Naive thymus-derived CD4-positive, alpha-beta T cell (primary cell): Measurements from ENCODE around the gene ST8SIA1. TPM values are rescaled to one million over a fixed set of nuclear protein-coding genes. Genes with fewer than 3 reads are reported as not detected.

Experiments used
- ATAC-seq: fragments of 150-1000 bp; cut with Tn5 transposase; 2 replicates; pipeline ENCODE4 v1.10.0; 2021; ENCODE audit warnings: mild to moderate bottlenecking, moderate library complexity
- CTCF ChIA-PET: fragments of 350-600 bp; sonication (Branson Sonifier 250); formaldehyde crosslinking; loops from one replicate; lab custom pipeline; 2021; ENCODE audit warnings: antibody characterized with exemption; lab: Charles Lee
- POLR2A ChIA-PET: fragments of 350-600 bp; sonication (Branson Sonifier 250); formaldehyde crosslinking; loops from one replicate; lab custom pipeline; 2021; ENCODE audit warnings: antibody characterized with exemption, inconsistent platforms; lab: Charles Lee
- DNase-seq, 9 donors: peaks; one replicate each; pipeline versions ENCODE4 v3.0.0 to v3.0.0-alpha.2; 2020 to 2022; ENCODE audit warnings: mixed read lengths in 1 of 9
- H3K27ac ChIP-seq: one replicate; pipeline ENCODE4 v1.7.0; 2013; ENCODE audit warnings: mild to moderate bottlenecking, low read depth, low read length, moderate library complexity
- H3K27me3 ChIP-seq, 2 donors: one replicate each; pipeline ENCODE4 v1.7.0; 2013; ENCODE audit warnings: low read length in 2 of 2, mild to moderate bottlenecking in 2 of 2, moderate library complexity in 2 of 2; ENCODE audit not compliant: control insufficient read depth in 2 of 2, insufficient read depth in 2 of 2
- H3K36me3 ChIP-seq, 3 experiments: 1 replicate in 2 of 3; 2 replicates in 1 of 3; pipeline ENCODE4 v1.7.0; 2013; ENCODE audit warnings: low read length in 3 of 3, mild to moderate bottlenecking in 3 of 3, moderate library complexity in 1 of 3; ENCODE audit not compliant: insufficient read depth in 3 of 3, control insufficient read depth in 2 of 3
- H3K4me1 ChIP-seq, 2 donors: one replicate each; pipeline ENCODE4 v1.7.0; 2013; ENCODE audit warnings: low read length in 2 of 2, mild to moderate bottlenecking in 2 of 2, moderate library complexity in 1 of 2; ENCODE audit not compliant: control insufficient read depth in 2 of 2, insufficient read depth in 2 of 2
- H3K4me3 ChIP-seq: 2 replicates; pipeline ENCODE4 v1.7.0; 2013; ENCODE audit warnings: mild to moderate bottlenecking, low read length
- H3K9me3 ChIP-seq, 3 experiments: 1 replicate in 2 of 3; 2 replicates in 1 of 3; pipeline ENCODE4 v1.7.0; 2013; ENCODE audit warnings: low read length in 3 of 3; ENCODE audit not compliant: control insufficient read depth in 2 of 3
- H3K27ac Mint-ChIP-seq, 9 donors: one replicate each; pipeline ENCODE4 v1.8.0; 2020 to 2022; ENCODE audit warnings: mixed read lengths in 9 of 9, mild to moderate bottlenecking in 8 of 9, moderate library complexity in 5 of 9, inconsistent platforms in 2 of 9
- H3K27me3 Mint-ChIP-seq, 5 donors: one replicate each; pipeline ENCODE4 v1.8.0; 2021 to 2022; ENCODE audit warnings: mixed read lengths in 5 of 5, mild to moderate bottlenecking in 1 of 5
- H3K36me3 Mint-ChIP-seq, 5 donors: one replicate each; pipeline ENCODE4 v1.8.0; 2020 to 2022; ENCODE audit warnings: mixed read lengths in 5 of 5, mild to moderate bottlenecking in 3 of 5, inconsistent platforms in 1 of 5
- H3K4me1 Mint-ChIP-seq, 7 donors: one replicate each; pipeline ENCODE4 v1.8.0; 2020 to 2022; ENCODE audit warnings: mixed read lengths in 7 of 7, mild to moderate bottlenecking in 3 of 7, inconsistent platforms in 1 of 7
- H3K4me3 Mint-ChIP-seq, 10 donors: one replicate each; pipeline ENCODE4 v1.8.0; 2020 to 2022; ENCODE audit warnings: mild to moderate bottlenecking in 10 of 10, mixed read lengths in 10 of 10, moderate library complexity in 6 of 10, inconsistent platforms in 2 of 10
- H3K9me3 Mint-ChIP-seq, 11 donors: one replicate each; pipeline ENCODE4 v1.8.0; 2020 to 2022; ENCODE audit warnings: mixed read lengths in 11 of 11, mild to moderate bottlenecking in 4 of 11, inconsistent platforms in 1 of 11, moderate library complexity in 1 of 11
- intact Hi-C, 2 donors: fragments of 100-400 bp; cut with micrococcal nuclease; formaldehyde crosslinking; loops; one replicate each; pipeline ENCODE4 v1.15.1; 2023
- polyA plus RNA-seq, 2 donors: library from polyadenylated mRNA; unstranded; fragments of 300-500 nt; fragmentation: Illumina TruSeq; gene quantifications; one replicate each; pipeline ENCODE4 v1.2.3, GENCODE V29; 2021
- total RNA-seq, 6 experiments: library from RNA in 5 of 6; stranded (reverse) in 5 of 6; gene quantifications; 1 replicate in 5 of 6; 2 replicates in 1 of 6; pipeline ENCODE4 v1.2.3 and lab custom pipeline; 2021 to 2026

Gene ST8SIA1
- total and polyA plus RNA-seq, 7 experiments from 2014 or later = 0.51 to 6.0 (median 2.7) TPM; not detected in 1

GRCh38 chr12:22283006-22283506, 51.5 kb downstream of the ST8SIA1 start:
- no peak for ATAC-seq
- CTCF ChIA-PET = no interaction called here
- H3K36me3 Mint-ChIP-seq = peaks cover 0 to 3% (median 0%) of the 10 kb centered on the region in 5 donors

DNA sequence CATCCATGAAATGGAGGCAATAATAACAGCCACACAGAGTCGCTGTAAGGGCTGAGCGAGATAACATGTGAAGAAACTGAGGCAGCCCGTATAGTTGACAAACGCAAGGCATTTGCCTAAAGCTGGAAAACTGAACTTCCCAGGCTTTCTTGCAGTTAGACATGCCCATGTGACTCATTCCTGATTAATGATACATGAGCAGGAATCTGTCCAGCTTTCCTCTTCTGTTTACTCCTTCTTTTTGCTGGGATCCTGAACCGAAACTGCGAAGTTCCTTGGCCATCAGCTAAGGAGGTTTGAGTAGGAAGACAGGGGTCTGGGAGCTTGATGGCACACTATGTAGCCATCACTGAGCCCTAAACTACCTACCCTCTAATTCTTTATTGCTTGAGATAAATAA, 52.2 kb downstream of the ST8SIA1 start:
- Mint-ChIP-seq H3K27ac (no peak overlapping the region), H3K4me1 (peaks cover 0 to 7% (median 4%) of the 10 kb centered on the region in 7 donors), H3K36me3 (peaks cover 0 to 3% (median 0%) of the 10 kb centered on the region in 5 donors), H3K9me3 (peaks cover 0 to 2% (median 0%) of the 10 kb centered on the region in 11 donors), H3K27me3 (peaks cover 0 to 9% (median 0%) of the 10 kb centered on the region in 5 donors), H3K4me3 (no peak overlapping the region)
- Histone ChIP-seq H3K27ac (no peak overlapping the region), H3K4me1 (peaks cover 0 to 1% of the 10 kb centered on the region in 2 donors), H3K9me3 (no peaks in the 10 kb centered on the region), H3K27me3 (no peaks in the 10 kb centered on the region), H3K36me3 (peaks cover 0 to 4% (median 0%) of the 10 kb centered on the region in 3 experiments), H3K4me3 (no peak overlapping the region)
- CTCF ChIA-PET = interaction anchor here (0.6 kb wide), 1 partner anchor 21 kb away, joined by 5 read pairs; no protein-coding TSS in a partner anchor
- intact Hi-C loops = no loop called here
- DNase-seq (no peak), ATAC-seq (no peak)
- POLR2A ChIA-PET = no interaction called here

More at GRCh38 chr12:22283006-22283506, 51.5 kb downstream of the ST8SIA1 start:
- H3K36me3 ChIP-seq = peaks cover 0 to 4% (median 0%) of the 10 kb centered on the region in 3 experiments
- peaks cover under 1 to 9% of the 10 kb centered on the region in 2 donors for H3K4me1 ChIP-seq
- Mint-ChIP-seq H3K4me3 (no peak overlapping the region), H3K27ac (no peak overlapping the region), H3K4me1 (peaks cover 3 to 14% (median 7%) of the 10 kb centered on the region in 7 donors), H3K27me3 (peaks cover 0 to 9% (median 0%) of the 10 kb centered on the region in 5 donors), H3K9me3 (peaks cover 0 to 2% (median 0%) of the 10 kb centered on the region in 11 donors)
- no peaks in the 10 kb centered on the region for H3K27me3 ChIP-seq
- H3K4me3 ChIP-seq = no peak overlapping the region
- H3K9me3 ChIP-seq = no peaks in the 10 kb centered on the region
- POLR2A ChIA-PET = no interaction called here
- DNase-seq = no peak
- H3K27ac ChIP-seq = no peak overlapping the region
- intact Hi-C loops = no loop called here

DNA sequence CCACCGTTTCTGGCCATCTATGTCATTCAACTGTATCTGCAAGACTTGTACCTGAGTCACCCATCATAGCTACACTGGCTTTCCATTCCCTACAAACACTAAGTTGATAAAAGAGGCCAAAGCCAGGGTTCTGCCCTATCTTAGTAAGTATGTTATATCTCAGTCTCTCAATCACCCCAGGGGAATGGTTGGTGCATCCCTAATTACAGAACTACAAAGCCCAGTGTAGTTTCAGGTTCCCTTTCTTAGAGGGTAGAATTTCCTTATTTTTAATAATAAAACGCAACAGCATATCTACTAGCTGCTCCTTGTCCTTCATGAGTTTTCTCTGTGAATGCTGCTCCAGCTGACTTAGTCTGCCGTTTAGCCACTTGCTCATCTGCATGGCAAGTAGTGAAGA, 57.6 kb downstream of the ST8SIA1 start:
- Histone ChIP-seq H3K27ac (no peak overlapping the region), H3K4me1 (no peaks in the 10 kb centered on the region), H3K36me3 (no peaks in the 10 kb centered on the region), H3K27me3 (no peaks in the 10 kb centered on the region), H3K9me3 (no peaks in the 10 kb centered on the region), H3K4me3 (no peak overlapping the region)
- no peak overlapping the region for H3K4me3 Mint-ChIP-seq
- ChIA-PET CTCF (interaction anchor here (0.6 kb wide), 1 partner anchor 9 kb away, joined by 4 read pairs; no protein-coding TSS in a partner anchor), POLR2A (no interaction called here)
- ATAC-seq (no peak), DNase-seq (no peak)
- peaks cover 0 to 5% (median 0%) of the 10 kb centered on the region in 5 donors for H3K27me3 Mint-ChIP-seq
- peaks cover 0 to 3% (median 0%) of the 10 kb centered on the region in 5 donors for H3K36me3 Mint-ChIP-seq
- peaks cover 0 to 1% (median 0%) of the 10 kb centered on the region in 7 donors for H3K4me1 Mint-ChIP-seq
- H3K27ac Mint-ChIP-seq = no peak overlapping the region
- H3K9me3 Mint-ChIP-seq = peaks cover 0 to 2% (median 0%) of the 10 kb centered on the region in 11 donors
- intact Hi-C loops = no loop called here

GRCh38 chr12:22276313-22276712, 58.2 kb downstream of the ST8SIA1 start:
- H3K4me3 ChIP-seq = no peak overlapping the region
- H3K27me3 ChIP-seq = no peaks in the 10 kb centered on the region
- ChIA-PET POLR2A (no interaction called here), CTCF (no interaction called here)
- Mint-ChIP-seq H3K9me3 (peaks cover 0 to 2% (median 0%) of the 10 kb centered on the region in 11 donors), H3K4me1 (peaks cover 0 to 1% (median 0%) of the 10 kb centered on the region in 7 donors), H3K4me3 (no peak overlapping the region), H3K27me3 (peaks cover 0 to 5% (median 0%) of the 10 kb centered on the region in 5 donors), H3K36me3 (peaks cover 0 to 3% (median 0%) of the 10 kb centered on the region in 5 donors), H3K27ac (no peak overlapping the region)
- H3K27ac ChIP-seq = no peak overlapping the region
- intact Hi-C loops = no loop called here
- no peak for DNase-seq
- no peaks in the 10 kb centered on the region for H3K4me1 ChIP-seq
- H3K9me3 ChIP-seq = no peaks in the 10 kb centered on the region
- no peak for ATAC-seq
- no peaks in the 10 kb centered on the region for H3K36me3 ChIP-seq

GRCh38 chr12:22275843-22276242, 58.7 kb downstream of the ST8SIA1 start:
- H3K4me1 Mint-ChIP-seq = peaks cover 0 to 1% (median 0%) of the 10 kb centered on the region in 7 donors
- H3K27me3 Mint-ChIP-seq = peaks cover 0 to 5% (median 0%) of the 10 kb centered on the region in 5 donors
- H3K4me3 Mint-ChIP-seq = no peak overlapping the region
- ATAC-seq = no peak
- no peak overlapping the region for H3K27ac Mint-ChIP-seq
- Histone ChIP-seq H3K27me3 (no peaks in the 10 kb centered on the region), H3K36me3 (no peaks in the 10 kb centered on the region), H3K4me1 (no peaks in the 10 kb centered on the region), H3K9me3 (no peaks in the 10 kb centered on the region), H3K27ac (no peak overlapping the region), H3K4me3 (no peak overlapping the region)
- H3K36me3 Mint-ChIP-seq = peaks cover 0 to 3% (median 0%) of the 10 kb centered on the region in 5 donors
- ChIA-PET POLR2A (no interaction called here), CTCF (interaction anchor here (0.7 kb wide), 1 partner anchor 20 kb away, joined by 4 read pairs; no protein-coding TSS in a partner anchor)
- DNase-seq = no peak
- H3K9me3 Mint-ChIP-seq = peaks cover 0 to 2% (median 0%) of the 10 kb centered on the region in 11 donors
- intact Hi-C loops = no loop called here

DNA sequence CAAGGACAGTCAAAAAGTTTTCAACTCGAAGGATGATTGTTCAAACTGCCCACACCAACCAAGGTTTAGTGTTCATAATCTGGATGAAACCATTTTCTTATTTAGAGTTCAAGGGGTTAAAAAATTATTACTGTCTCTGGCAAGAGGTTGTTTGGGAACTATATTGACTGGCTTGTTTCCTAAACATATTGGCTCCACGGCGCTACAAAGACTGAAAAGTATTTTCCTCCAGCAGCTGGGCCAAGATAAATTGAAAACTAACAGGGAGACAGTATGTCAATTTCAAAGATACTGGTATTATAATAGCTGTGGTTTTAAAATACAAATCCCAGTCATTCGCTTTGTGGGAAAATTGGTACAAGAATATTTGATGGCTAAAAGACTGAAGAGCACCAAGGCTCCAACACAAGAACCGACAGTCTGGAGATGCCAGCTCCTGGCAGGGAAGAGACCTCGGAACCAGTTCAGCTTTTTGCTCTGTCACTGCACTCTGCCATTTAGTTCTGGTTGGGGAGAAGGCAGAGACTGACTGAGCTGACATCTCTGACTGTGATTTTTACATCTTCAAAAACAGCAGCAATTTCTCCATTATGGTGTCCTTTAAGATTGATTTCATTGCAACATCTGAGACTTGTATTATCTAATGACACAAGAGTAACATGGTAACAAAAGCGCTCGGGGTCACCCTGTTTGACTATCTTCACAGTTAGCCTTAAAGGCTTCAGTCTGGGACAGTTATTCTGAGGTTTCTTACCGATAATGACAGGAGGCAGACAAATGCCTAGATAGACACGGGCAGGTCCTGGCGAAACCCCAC, 62.0 kb downstream of the ST8SIA1 start:
- no peak for DNase-seq
- H3K27me3 Mint-ChIP-seq = peaks cover 0 to 10% (median 0%) of the 10 kb centered on the region in 5 donors
- peak overlapping the region in 1 of 9 donors; percentile 37 for H3K27ac Mint-ChIP-seq
- Histone ChIP-seq H3K9me3 (no peaks in the 10 kb centered on the region), H3K4me1 (no peaks in the 10 kb centered on the region), H3K4me3 (no peak overlapping the region), H3K27ac (no peak overlapping the region), H3K27me3 (no peaks in the 10 kb centered on the region), H3K36me3 (no peaks in the 10 kb centered on the region)
- H3K36me3 Mint-ChIP-seq = no peaks in the 10 kb centered on the region
- H3K9me3 Mint-ChIP-seq = peaks cover 0 to 2% (median 0%) of the 10 kb centered on the region in 11 donors
- peaks cover 0 to 10% (median 5%) of the 10 kb centered on the region in 7 donors for H3K4me1 Mint-ChIP-seq
- no peak overlapping the region for H3K4me3 Mint-ChIP-seq
- POLR2A ChIA-PET = no interaction called here
- CTCF ChIA-PET = no interaction called here
- intact Hi-C loops = no loop called here
- ATAC-seq = no peak
